Activated naive CD8-positive, alpha-beta T cell treated with anti-CD3 and anti-CD28 coated beads, Interleukin-2, amount 10 ng/mL, durations not matched to agents 7 days and 5 days (primary cell): ENCODE results near the gene CNTN3. TPM values are rescaled to one million over a fixed set of nuclear protein-coding genes. Genes with fewer than 3 reads are reported as not detected.

Experiments
- ATAC-seq: fragments of 150-1000 bp; cut with Tn5 transposase; one replicate; pipeline ENCODE4 v1.10.0; 2021; ENCODE audit warnings: low read depth, moderate library complexity
- POLR2A ChIA-PET: fragments of 350-600 bp; sonication (Branson Sonifier 250); formaldehyde crosslinking; loops from one replicate; lab custom pipeline; 2021; ENCODE audit warnings: antibody characterized with exemption; lab: Charles Lee
- DNase-seq: peaks from one replicate; pipeline ENCODE4 v3.0.0; 2021
- H3K27ac Mint-ChIP-seq: one replicate; pipeline ENCODE4 v1.8.0; 2022; ENCODE audit warnings: mild to moderate bottlenecking, mixed read lengths
- H3K27me3 Mint-ChIP-seq: one replicate; pipeline ENCODE4 v1.8.0; 2022; ENCODE audit warnings: mild to moderate bottlenecking, moderate library complexity, mixed read lengths
- H3K36me3 Mint-ChIP-seq: one replicate; pipeline ENCODE4 v1.8.0; 2021; ENCODE audit warnings: mild to moderate bottlenecking, mixed read lengths
- H3K4me1 Mint-ChIP-seq: one replicate; pipeline ENCODE4 v1.8.0; 2021; ENCODE audit warnings: mixed read lengths
- H3K4me3 Mint-ChIP-seq: one replicate; pipeline ENCODE4 v1.8.0; 2022; ENCODE audit warnings: mild to moderate bottlenecking, moderate library complexity, mixed read lengths
- H3K9me3 Mint-ChIP-seq: one replicate; pipeline ENCODE4 v1.8.0; 2021; ENCODE audit warnings: mixed read lengths
- total RNA-seq, 2 experiments: library from RNA; stranded (reverse); gene quantifications; one replicate each; pipeline ENCODE4 v1.2.3, GENCODE V29; 2021

CNTN3 gene
- total RNA-seq, 2 experiments from 2014 or later: not detected

DNA sequence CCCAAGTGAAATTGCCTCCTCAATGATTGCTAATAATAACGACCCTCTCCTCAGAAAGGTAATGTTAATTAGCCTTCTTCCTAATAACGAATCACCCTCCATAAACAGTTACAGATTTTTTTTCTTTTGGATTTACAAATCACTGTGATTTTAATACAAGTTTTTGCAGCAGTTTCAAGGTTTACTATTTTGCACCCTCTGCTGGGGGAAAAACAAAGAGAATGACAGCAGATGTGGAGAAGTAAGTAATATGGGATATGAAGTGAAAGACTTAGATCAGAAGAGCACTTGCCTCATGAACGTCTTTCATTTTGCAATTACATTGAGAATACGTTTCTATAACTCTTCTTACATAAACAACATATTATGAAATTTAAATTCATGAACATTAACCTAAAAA is 16.1 kb upstream of the CNTN3 start:
- POLR2A ChIA-PET: no interaction called here
- H3K4me3 Mint-ChIP-seq: no peak overlapping the region
- peaks cover 5% of the 10 kb centered on the region for H3K9me3 Mint-ChIP-seq
- DNase-seq: no peak
- ATAC-seq: no peak
- H3K27ac Mint-ChIP-seq: no peak overlapping the region
- H3K4me1 Mint-ChIP-seq: no peaks in the 10 kb centered on the region
- no peaks in the 10 kb centered on the region for H3K27me3 Mint-ChIP-seq
- H3K36me3 Mint-ChIP-seq: no peaks in the 10 kb centered on the region

GRCh38 chr3:74626011-74626410 is 11.6 kb upstream of the CNTN3 start:
- POLR2A ChIA-PET: no interaction called here
- no peaks in the 10 kb centered on the region for H3K4me1 Mint-ChIP-seq

GRCh38 chr3:74624301-74624700 is 9.8 kb upstream of the CNTN3 start:
- DNase-seq (no peak), ATAC-seq (no peak)
- POLR2A ChIA-PET: no interaction called here
- no peaks in the 10 kb centered on the region for H3K36me3 Mint-ChIP-seq
- no peaks in the 10 kb centered on the region for H3K27me3 Mint-ChIP-seq
- H3K4me3 Mint-ChIP-seq: no peak overlapping the region
- H3K27ac Mint-ChIP-seq: no peak overlapping the region
- peaks cover 5% of the 10 kb centered on the region for H3K9me3 Mint-ChIP-seq
- H3K4me1 Mint-ChIP-seq: no peaks in the 10 kb centered on the region

More at GRCh38 chr3:74626011-74626410, 11.6 kb upstream of the CNTN3 start:
- no peak for DNase-seq
- no peak overlapping the region for H3K27ac Mint-ChIP-seq
- no peaks in the 10 kb centered on the region for H3K27me3 Mint-ChIP-seq
- peaks cover 5% of the 10 kb centered on the region for H3K9me3 Mint-ChIP-seq
- no peak for ATAC-seq
- no peaks in the 10 kb centered on the region for H3K36me3 Mint-ChIP-seq
- no peak overlapping the region for H3K4me3 Mint-ChIP-seq

GRCh38 chr3:74623261-74623836 is 8.9 kb upstream of the CNTN3 start:
- POLR2A ChIA-PET: no interaction called here
- H3K9me3 Mint-ChIP-seq: peaks cover 3% of the 10 kb centered on the region
- H3K27me3 Mint-ChIP-seq: no peaks in the 10 kb centered on the region
- no peaks in the 10 kb centered on the region for H3K4me1 Mint-ChIP-seq
- DNase-seq (no peak), ATAC-seq (no peak)
- H3K27ac Mint-ChIP-seq: no peak overlapping the region
- H3K36me3 Mint-ChIP-seq: no peaks in the 10 kb centered on the region
- H3K4me3 Mint-ChIP-seq: no peak overlapping the region

GRCh38 chr3:74621581-74621980 is 7.1 kb upstream of the CNTN3 start:
- ATAC-seq: no peak
- H3K4me1 Mint-ChIP-seq: no peaks in the 10 kb centered on the region
- no peak overlapping the region for H3K4me3 Mint-ChIP-seq
- H3K27me3 Mint-ChIP-seq: no peaks in the 10 kb centered on the region
- no peak overlapping the region for H3K27ac Mint-ChIP-seq
- DNase-seq: no peak
- no peaks in the 10 kb centered on the region for H3K36me3 Mint-ChIP-seq
- POLR2A ChIA-PET: no interaction called here
- H3K9me3 Mint-ChIP-seq: peaks cover 3% of the 10 kb centered on the region

- no peaks in the 10 kb centered on the region for H3K4me1 Mint-ChIP-seq
- no peaks in the 10 kb centered on the region for H3K36me3 Mint-ChIP-seq
- no peak for DNase-seq
- H3K4me3 Mint-ChIP-seq: no peak overlapping the region
- no peaks in the 10 kb centered on the region for H3K9me3 Mint-ChIP-seq
- no peak for ATAC-seq
- peaks cover 15% of the 10 kb centered on the region for H3K27me3 Mint-ChIP-seq
- POLR2A ChIA-PET: no interaction called here
- no peak overlapping the region for H3K27ac Mint-ChIP-seq
These were observed 3.3 kb upstream of the CNTN3 start for GRCh38 chr3:74617776-74618175.

DNA sequence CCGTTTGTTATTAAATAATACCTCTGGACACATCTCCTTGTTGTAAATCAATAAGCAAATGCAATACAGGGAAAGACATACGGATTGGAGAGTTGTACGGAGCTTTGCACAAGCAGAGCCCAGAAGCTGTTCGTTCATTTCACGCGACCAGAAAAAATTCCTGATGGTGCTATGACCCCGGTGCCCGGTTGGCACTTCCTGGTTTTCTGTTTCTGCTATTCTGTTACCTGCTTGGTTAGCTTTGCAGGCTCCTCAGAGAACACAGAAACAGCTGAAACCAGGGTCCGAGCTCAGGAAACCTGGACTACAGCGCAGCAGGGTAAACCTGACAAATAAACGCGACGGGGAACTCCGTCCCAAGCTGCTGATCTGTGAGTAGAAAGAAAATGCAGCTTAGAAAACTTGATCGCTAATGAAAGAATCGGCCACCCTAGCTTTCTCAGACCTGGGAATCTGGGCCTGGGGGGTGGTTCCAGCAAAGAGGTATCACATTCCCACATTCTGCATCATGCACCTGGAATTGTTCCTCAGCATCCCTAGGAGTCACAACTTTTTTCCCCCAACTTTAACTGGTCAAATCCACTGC is 845 bp downstream of the CNTN3 start:
- ATAC-seq (no peak), DNase-seq (no peak)
- H3K36me3 Mint-ChIP-seq: no peaks in the 10 kb centered on the region
- no peak overlapping the region for H3K27ac Mint-ChIP-seq
- H3K4me3 Mint-ChIP-seq: no peak overlapping the region
- peaks cover 20% of the 10 kb centered on the region for H3K27me3 Mint-ChIP-seq
- POLR2A ChIA-PET: no interaction called here
- H3K9me3 Mint-ChIP-seq: no peaks in the 10 kb centered on the region
- no peaks in the 10 kb centered on the region for H3K4me1 Mint-ChIP-seq

- Mint-ChIP-seq H3K4me3 (no peak overlapping the region), H3K36me3 (no peaks in the 10 kb centered on the region), H3K27me3 (peaks cover 20% of the 10 kb centered on the region), H3K4me1 (no peaks in the 10 kb centered on the region), H3K9me3 (no peaks in the 10 kb centered on the region), H3K27ac (no peak overlapping the region)
- POLR2A ChIA-PET: no interaction called here
- DNase-seq (no peak), ATAC-seq (no peak)
These were observed 1.4 kb downstream of the CNTN3 start for GRCh38 chr3:74613060-74613459.

DNA sequence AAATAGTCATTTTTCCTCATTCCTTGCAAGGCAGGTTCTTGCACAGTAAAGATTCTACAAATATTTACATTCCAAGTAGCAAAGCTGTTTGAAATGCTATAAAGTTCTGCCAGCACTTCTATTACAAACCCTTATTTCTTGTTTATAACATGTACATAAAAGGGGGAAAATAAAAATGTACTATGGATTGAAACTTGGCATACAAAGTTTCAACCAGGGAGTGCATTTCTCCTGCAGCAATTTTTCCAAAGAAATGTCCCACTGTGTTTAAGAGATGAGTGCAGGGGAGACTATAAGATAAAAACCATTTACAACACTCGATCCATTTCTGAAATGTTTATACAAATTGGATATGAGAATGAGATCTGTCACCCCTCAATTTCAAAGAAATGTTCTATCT is 3.3 kb downstream of the CNTN3 start:
- Mint-ChIP-seq H3K4me3 (no peak overlapping the region), H3K36me3 (no peaks in the 10 kb centered on the region), H3K27me3 (peaks cover 20% of the 10 kb centered on the region), H3K9me3 (no peaks in the 10 kb centered on the region), H3K27ac (no peak overlapping the region), H3K4me1 (no peaks in the 10 kb centered on the region)
- no peak for ATAC-seq
- DNase-seq: no peak
- POLR2A ChIA-PET: no interaction called here

GRCh38 chr3:74607803-74608202 is 6.7 kb downstream of the CNTN3 start:
- POLR2A ChIA-PET: no interaction called here
- no peak overlapping the region for H3K4me3 Mint-ChIP-seq
- ATAC-seq (no peak), DNase-seq (no peak)
- peaks cover 6% of the 10 kb centered on the region for H3K27me3 Mint-ChIP-seq
- no peaks in the 10 kb centered on the region for H3K4me1 Mint-ChIP-seq
- H3K9me3 Mint-ChIP-seq: peaks cover 4% of the 10 kb centered on the region
- no peak overlapping the region for H3K27ac Mint-ChIP-seq
- no peaks in the 10 kb centered on the region for H3K36me3 Mint-ChIP-seq

DNA sequence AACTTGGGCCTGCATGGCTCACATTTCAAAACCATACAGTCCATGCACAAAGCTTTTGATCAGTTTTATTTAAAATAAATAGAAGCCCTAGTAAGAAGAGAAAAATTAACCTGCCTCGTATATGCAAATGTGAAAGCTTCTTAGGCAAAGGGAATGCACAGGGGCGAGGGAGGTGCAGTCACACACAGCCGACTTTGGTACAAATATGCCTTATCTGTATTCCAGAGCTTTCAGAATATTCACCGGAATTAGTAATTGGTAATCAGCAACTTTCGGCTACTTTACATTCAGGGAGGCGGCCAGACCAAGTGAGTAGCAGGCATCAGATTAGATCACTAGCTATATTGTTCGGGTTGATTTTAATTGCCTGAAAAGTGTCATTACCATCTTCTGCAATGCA is 7.5 kb downstream of the CNTN3 start:
- no peak overlapping the region for H3K4me3 Mint-ChIP-seq
- DNase-seq (no peak), ATAC-seq (no peak)
- H3K27ac Mint-ChIP-seq: no peak overlapping the region
- no peaks in the 10 kb centered on the region for H3K4me1 Mint-ChIP-seq
- H3K9me3 Mint-ChIP-seq: peaks cover 4% of the 10 kb centered on the region
- POLR2A ChIA-PET: no interaction called here
- H3K36me3 Mint-ChIP-seq: no peaks in the 10 kb centered on the region
- no peaks in the 10 kb centered on the region for H3K27me3 Mint-ChIP-seq

DNA sequence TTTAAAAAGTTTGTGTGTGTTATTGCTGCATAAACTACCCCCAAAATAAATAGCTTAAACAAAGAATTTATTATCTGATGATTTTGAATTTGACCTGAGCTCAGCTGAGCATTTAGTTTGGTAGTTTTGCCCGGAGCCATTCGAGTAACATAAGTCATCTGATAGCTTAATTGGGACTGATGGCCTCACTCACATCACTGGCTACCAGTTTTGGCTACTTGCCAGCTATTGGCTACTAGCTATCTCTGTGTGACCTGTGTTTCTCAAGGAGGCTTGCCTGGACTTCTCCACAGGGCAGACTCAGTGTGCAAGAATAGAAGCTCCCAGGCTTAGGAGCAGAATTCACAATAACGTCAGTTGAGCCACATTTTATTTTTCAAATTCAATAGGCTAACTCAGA is 9.0 kb downstream of the CNTN3 start:
- Mint-ChIP-seq H3K4me3 (no peak overlapping the region), H3K9me3 (peaks cover 4% of the 10 kb centered on the region), H3K4me1 (no peaks in the 10 kb centered on the region), H3K36me3 (no peaks in the 10 kb centered on the region), H3K27me3 (no peaks in the 10 kb centered on the region), H3K27ac (no peak overlapping the region)
- DNase-seq (no peak), ATAC-seq (no peak)
- POLR2A ChIA-PET: no interaction called here

DNA sequence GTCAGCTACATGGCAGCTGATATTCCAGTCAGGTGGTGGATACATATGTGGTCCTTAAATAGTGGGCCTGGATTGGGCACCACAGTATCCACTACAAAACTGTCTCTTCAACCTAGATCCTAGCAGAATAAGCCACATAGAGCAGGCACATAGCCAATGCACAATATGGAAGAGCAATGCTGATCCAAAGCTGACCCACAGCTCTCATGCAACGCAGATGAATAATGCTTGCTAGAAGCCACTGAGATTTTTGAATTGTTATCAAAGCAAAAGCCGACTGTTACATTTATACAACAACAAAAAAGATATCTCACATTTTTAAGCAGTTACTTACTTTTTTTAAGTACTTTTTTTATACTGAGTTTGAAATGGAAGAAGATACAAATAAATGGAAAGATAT is 11.2 kb downstream of the CNTN3 start:
- Mint-ChIP-seq H3K9me3 (peaks cover 7% of the 10 kb centered on the region), H3K4me3 (no peak overlapping the region), H3K4me1 (no peaks in the 10 kb centered on the region), H3K27me3 (no peaks in the 10 kb centered on the region), H3K27ac (no peak overlapping the region), H3K36me3 (no peaks in the 10 kb centered on the region)
- POLR2A ChIA-PET: no interaction called here
- ATAC-seq: no peak
- DNase-seq: no peak

- Mint-ChIP-seq H3K9me3 (peaks cover 7% of the 10 kb centered on the region), H3K27ac (no peak overlapping the region), H3K4me3 (no peak overlapping the region), H3K36me3 (no peaks in the 10 kb centered on the region), H3K4me1 (no peaks in the 10 kb centered on the region), H3K27me3 (no peaks in the 10 kb centered on the region)
- POLR2A ChIA-PET: no interaction called here
- ATAC-seq: no peak
- DNase-seq: no peak
These were observed 12.0 kb downstream of the CNTN3 start for GRCh38 chr3:74602471-74602870.
